EH (cell line): ENCODE data around the gene OPN5.

ENCODE experiments used
- DNase-seq: peaks from one replicate; pipeline ENCODE4 v3.0.0-alpha.2; 2015; ENCODE audit warnings: low read depth

The OPN5 gene

GRCh38 chr6:47788498-47788884 is 6.7 kb downstream of the OPN5 start:
- DNase-seq, result no peak

DNA sequence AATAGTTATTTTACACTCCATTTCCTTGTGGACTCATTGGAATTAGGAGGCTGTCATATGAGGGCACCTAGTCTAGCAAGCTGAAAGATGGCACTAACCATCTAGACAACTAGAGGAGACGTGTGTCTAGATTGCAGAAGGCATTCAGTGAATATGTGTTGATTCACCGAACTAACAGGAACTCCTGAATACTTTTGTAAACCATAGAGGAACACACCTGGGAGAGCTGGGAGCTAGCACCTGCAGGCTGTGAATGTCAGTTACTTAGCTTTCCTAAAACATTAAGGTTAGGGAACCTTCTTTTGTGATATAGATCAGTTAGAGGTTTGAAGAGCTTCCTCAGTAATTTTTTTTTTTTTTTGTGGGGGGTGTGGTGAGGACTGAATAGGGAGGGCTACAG is 7.7 kb downstream of the OPN5 start:
- no peak for DNase-seq

DNA sequence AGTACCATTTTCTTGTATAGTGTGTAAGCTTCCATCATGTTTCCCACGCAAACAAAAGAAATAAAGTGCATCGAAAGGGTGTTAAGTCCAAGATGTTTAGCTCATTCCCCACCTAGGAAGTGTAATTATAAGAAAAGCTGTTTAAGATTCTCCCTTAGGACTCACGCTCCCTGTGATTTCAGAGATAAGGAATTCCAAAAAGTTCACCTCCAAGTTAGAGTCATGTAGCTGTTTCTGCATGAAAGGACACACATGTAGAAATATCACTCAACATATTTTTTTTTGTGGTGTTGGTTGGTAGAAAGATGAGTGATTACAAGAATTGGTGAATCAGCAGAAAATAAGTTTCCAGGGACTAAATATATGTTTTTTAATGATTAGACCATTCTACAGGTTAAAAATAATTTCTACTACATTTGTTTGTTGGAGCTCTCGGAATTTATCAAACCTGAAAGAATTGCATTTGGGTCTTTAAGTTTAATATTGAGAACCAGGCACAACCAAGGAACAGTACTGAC is 10.4 kb downstream of the OPN5 start:
- DNase-seq, result no peak

- no peak for DNase-seq
Observed at GRCh38 chr6:47794577-47795135, 12.8 kb downstream of the OPN5 start.

GRCh38 chr6:47801984-47802383 is 20.2 kb downstream of the OPN5 start:
- DNase-seq, result no peak

- no peak for DNase-seq
Observed at GRCh38 chr6:47804821-47805220, 23.0 kb downstream of the OPN5 start.

DNA sequence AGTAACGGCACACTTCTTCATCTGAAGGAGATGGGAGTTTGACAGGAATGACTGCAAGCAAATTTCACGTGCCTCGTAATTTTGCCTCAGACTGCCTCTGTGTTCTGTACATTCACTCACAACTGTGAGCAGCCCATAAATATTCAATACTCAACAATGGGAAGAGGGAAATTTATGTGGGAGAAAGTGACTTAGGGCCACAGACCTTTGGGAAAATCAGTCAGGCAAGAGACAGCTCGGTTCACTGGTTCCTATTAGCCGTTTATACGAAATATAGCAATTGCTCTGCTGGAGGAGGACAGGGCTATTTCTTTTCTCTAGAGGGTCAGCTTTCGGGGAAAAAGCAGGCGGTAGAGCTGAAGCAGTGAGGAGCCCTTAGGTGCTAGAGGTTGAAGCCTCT is 28.0 kb downstream of the OPN5 start:
- no peak for DNase-seq

- no peak for DNase-seq
Observed at GRCh38 chr6:47810885-47811284, 29.1 kb downstream of the OPN5 start.

DNA sequence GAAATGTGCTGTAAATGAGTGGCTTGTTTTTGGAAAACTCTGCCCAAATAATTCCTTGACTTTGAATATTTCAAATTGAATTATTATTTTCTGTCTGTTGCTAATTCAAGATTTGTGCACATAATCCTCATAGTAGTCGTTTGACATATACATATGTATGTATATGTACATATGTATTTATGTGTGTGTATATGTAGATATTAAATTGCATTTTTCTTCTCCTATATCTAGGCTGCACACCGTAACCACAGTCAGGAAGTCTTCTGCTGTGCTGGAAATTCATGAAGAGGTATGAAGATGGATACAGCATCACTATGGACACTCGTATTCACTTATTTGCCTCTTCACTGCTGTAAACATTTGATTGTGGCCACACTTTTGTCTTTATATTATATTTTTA is 29.6 kb downstream of the OPN5 start:
- no peak for DNase-seq

DNA sequence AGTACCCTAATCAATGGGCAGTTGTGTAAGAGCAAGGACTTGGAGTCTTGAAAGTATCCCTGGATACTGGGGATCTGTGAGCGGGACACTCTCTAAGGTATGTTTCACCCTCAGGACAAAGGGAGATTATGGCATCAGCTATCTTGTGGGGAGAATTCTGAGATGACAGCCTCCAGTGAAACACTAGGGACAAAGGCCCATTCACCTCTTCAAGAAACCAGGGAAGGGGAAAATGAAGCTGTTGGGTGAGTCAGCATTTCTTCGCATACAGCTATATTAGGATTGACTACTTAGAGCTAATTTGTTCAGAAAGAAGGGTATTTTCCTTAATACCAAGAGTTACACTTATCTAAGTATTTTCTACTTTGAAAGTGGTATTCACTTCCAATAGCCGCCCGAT is 35.9 kb downstream of the OPN5 start:
- no peak for DNase-seq

GRCh38 chr6:47819461-47819860 is 37.6 kb downstream of the OPN5 start:
- no peak for DNase-seq

DNA sequence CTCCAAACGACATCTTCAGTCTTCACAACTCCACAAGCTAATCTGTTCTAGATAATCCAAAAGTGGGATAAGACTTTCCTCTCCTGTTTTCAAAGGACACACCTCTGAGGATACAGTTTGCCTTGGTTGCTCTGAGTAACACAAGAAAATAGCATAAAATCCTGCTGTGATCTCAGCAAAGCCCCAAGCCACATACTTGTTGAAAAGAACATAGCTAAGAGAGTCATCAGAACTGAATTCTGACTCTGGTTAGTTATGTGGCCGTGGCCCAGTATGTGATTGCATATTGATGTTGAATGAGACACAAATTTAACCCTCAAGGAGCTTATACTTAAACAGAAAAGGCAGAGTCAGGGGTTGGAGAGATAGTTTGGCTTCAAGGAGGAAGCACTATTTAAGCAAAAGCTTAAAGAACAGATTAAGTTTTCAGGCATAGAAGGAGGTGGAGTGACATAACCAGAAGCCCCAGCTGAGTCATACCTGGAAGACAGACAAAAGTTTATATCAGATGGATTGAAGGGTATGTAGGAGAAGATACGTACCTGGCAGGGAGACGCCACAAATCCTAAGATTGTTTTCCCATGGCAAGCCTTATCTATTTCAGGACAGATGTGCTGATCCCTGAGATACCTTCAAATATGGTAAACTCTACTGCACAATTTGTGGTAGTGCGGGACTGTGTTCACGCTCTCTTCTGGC is 41.2 kb downstream of the OPN5 start:
- DNase-seq, result no peak

- no peak for DNase-seq
Observed at GRCh38 chr6:47832386-47833100, 50.7 kb downstream of the OPN5 start.

DNA sequence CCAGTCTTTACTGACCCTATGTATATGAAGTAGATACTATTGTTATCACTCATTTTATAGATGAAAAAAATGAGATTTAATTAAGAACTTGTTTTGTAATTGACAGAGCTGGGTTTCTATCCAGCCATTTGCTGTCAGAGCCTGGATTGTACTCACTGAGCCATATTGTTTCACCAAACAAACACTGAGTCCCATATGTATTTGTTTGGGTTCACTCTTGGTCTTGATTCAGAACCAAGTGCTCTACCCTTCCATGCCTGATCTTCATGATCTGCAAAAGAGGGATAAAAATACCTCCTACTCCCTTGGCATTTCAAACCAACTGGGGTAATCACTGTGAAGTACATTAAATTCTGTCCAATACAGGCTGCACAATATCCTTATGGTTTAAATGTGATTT is 52.4 kb downstream of the OPN5 start:
- DNase-seq, result no peak

GRCh38 chr6:47836046-47836445 is 54.2 kb downstream of the OPN5 start:
- no peak for DNase-seq

DNA sequence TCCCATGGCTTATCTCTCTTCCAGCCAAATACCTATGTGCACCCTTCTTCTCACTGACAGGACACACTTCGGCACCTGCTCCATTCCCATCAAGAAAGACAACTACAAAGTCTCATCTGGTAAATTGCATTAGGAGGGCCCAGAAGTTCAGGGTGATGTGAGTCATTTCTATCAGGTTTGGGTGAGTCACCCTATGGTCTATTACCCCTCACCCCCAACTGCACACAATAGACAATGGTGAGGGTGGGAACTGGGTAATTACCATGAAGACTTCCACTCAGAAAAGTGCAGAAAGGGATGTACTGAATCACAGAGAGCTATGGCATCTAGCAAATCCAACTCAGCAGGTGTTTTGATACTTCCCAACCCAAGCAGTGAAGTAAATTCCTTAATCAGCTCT is 54.8 kb downstream of the OPN5 start:
- DNase-seq, result no peak

GRCh38 chr6:47839645-47840044 is 57.8 kb downstream of the OPN5 start:
- no peak for DNase-seq

- no peak for DNase-seq
Observed at GRCh38 chr6:47844881-47845280, 63.0 kb downstream of the OPN5 start.

DNA sequence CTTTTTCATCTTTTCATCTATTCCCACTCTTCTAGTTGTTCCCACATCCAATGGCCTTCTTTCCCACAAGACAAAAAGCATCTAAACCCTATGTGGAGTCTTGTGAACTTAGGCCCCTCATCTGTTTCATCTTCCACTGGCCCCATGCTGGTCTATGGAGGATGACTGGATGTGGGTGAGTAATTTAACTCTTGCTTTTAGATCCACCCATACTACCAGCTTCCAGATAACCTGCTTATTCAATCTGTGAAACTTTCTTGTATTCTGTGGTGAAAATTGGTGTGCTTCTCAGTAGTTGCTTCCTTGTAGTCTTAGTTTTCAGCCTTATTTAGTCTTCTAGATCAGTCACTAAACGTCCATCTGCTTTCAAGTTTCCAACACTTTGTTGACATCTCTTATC is 64.9 kb downstream of the OPN5 start:
- DNase-seq, result no peak

- DNase-seq, result no peak
Observed at GRCh38 chr6:47851091-47851490, 69.3 kb downstream of the OPN5 start.

DNA sequence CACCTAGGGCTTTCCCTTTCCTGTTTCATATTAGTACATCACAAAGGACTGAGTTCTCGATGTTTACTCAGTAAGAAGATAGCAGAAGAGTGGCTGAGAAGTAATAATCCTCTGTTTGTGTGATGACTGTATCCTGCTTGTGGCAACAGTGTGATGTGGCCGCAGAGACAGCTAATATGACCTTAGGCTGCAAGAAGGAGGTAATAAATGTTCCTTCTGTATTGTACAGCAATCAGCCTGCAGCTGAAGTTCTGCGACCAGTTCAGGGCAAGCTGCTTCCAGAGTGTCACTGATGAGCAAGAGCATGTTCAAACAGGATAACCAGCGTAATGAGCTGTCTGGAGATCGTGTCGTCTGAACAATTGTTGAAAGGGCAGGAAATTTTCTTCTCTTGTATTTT is 70.9 kb downstream of the OPN5 start:
- no peak for DNase-seq

GRCh38 chr6:47853766-47854165 is 71.9 kb downstream of the OPN5 start:
- DNase-seq, result no peak

- DNase-seq, result no peak
Observed at GRCh38 chr6:47854971-47855370, 73.1 kb downstream of the OPN5 start.
